HEK293 (cell line): ENCODE measurements around the gene BORCS5.

ENCODE experiments used
- CTCF ChIP-seq: fragments of 450-650 bp; formaldehyde crosslinking; IDR thresholded peaks from 2 replicates; pipeline ENCODE4 v1.5.1; 2016; ENCODE audit warnings: missing biosample characterization, missing genetic modification characterization
- KLF1 ChIP-seq: fragments of 450-650 bp; formaldehyde crosslinking; IDR thresholded peaks from 2 replicates; pipeline ENCODE4 v1.5.1; 2016; ENCODE audit warnings: missing biosample characterization, missing genetic modification characterization
- KLF16 ChIP-seq: fragments of 450-650 bp; formaldehyde crosslinking; IDR thresholded peaks from 2 replicates; pipeline ENCODE4 v1.5.1; 2017; ENCODE audit warnings: missing biosample characterization, missing genetic modification characterization
- SALL2 ChIP-seq: fragments of 450-650 bp; formaldehyde crosslinking; IDR thresholded peaks from 2 replicates; pipeline ENCODE4 v1.5.0; 2017; ENCODE audit warnings: missing biosample characterization, mild to moderate bottlenecking, missing genetic modification characterization, borderline replicate concordance
- WT1 ChIP-seq: fragments of 450-650 bp; formaldehyde crosslinking; IDR thresholded peaks from 2 replicates; pipeline ENCODE4 v1.5.1; 2016; ENCODE audit warnings: missing biosample characterization, missing genetic modification characterization
- ZBTB17 ChIP-seq: fragments of 450-650 bp; formaldehyde crosslinking; IDR thresholded peaks from 2 replicates; pipeline ENCODE4 v1.5.1; 2016; ENCODE audit warnings: missing biosample characterization, missing genetic modification characterization
- ZBTB8A ChIP-seq: fragments of 450-650 bp; formaldehyde crosslinking; IDR thresholded peaks from 2 replicates; pipeline ENCODE4 v1.5.1; 2016; ENCODE audit warnings: missing biosample characterization, missing genetic modification characterization
- ZNF169 ChIP-seq: fragments of 450-650 bp; formaldehyde crosslinking; IDR thresholded peaks from 2 replicates; pipeline ENCODE4 v1.5.1; 2016; ENCODE audit warnings: missing biosample characterization, missing genetic modification characterization
- ZNF174 ChIP-seq: fragments of 450-650 bp; formaldehyde crosslinking; IDR thresholded peaks from 2 replicates; pipeline ENCODE4 v1.5.0; 2017; ENCODE audit warnings: missing biosample characterization, mild to moderate bottlenecking, missing genetic modification characterization
- ZNF2 ChIP-seq: fragments of 450-650 bp; formaldehyde crosslinking; IDR thresholded peaks from 2 replicates; pipeline ENCODE4 v1.5.1; 2016; ENCODE audit warnings: missing biosample characterization, missing genetic modification characterization
- ZNF214 ChIP-seq: fragments of 450-650 bp; formaldehyde crosslinking; IDR thresholded peaks from 2 replicates; pipeline ENCODE4 v1.5.1; 2017; ENCODE audit warnings: missing biosample characterization, mild to moderate bottlenecking, missing genetic modification characterization, borderline replicate concordance
- ZNF221 ChIP-seq: fragments of 450-650 bp; formaldehyde crosslinking; IDR thresholded peaks from 2 replicates; pipeline ENCODE4 v1.5.1; 2017; ENCODE audit warnings: missing biosample characterization, missing genetic modification characterization, borderline replicate concordance
- ZNF23 ChIP-seq: fragments of 450-650 bp; formaldehyde crosslinking; IDR thresholded peaks from 2 replicates; pipeline ENCODE4 v1.5.1; 2016; ENCODE audit warnings: missing biosample characterization, missing genetic modification characterization, borderline replicate concordance
- ZNF239 ChIP-seq: fragments of 450-650 bp; formaldehyde crosslinking; IDR thresholded peaks from 2 replicates; pipeline ENCODE4 v1.5.1; 2016; ENCODE audit warnings: missing biosample characterization, missing genetic modification characterization
- ZNF404 ChIP-seq: fragments of 450-650 bp; formaldehyde crosslinking; IDR thresholded peaks from 2 replicates; pipeline ENCODE4 v1.5.1; 2017; ENCODE audit warnings: missing biosample characterization, missing genetic modification characterization
- ZNF624 ChIP-seq: fragments of 450-650 bp; formaldehyde crosslinking; IDR thresholded peaks from 2 replicates; pipeline ENCODE4 v1.5.1; 2017; ENCODE audit warnings: missing biosample characterization, missing genetic modification characterization
- ZNF670 ChIP-seq: fragments of 450-650 bp; formaldehyde crosslinking; IDR thresholded peaks from 2 replicates; pipeline ENCODE4 v1.5.1; 2016; ENCODE audit warnings: missing biosample characterization, missing genetic modification characterization, low read depth
- ZNF768 ChIP-seq: fragments of 450-650 bp; formaldehyde crosslinking; IDR thresholded peaks from 2 replicates; pipeline ENCODE4 v1.5.1; 2018; ENCODE audit warnings: missing biosample characterization, mild to moderate bottlenecking, missing genetic modification characterization
- ZNF777 ChIP-seq: fragments of 450-650 bp; formaldehyde crosslinking; IDR thresholded peaks from 2 replicates; pipeline ENCODE4 v1.5.1; 2017; ENCODE audit warnings: missing biosample characterization, missing genetic modification characterization, borderline replicate concordance
- ZNF785 ChIP-seq: fragments of 450-650 bp; formaldehyde crosslinking; IDR thresholded peaks from 2 replicates; pipeline ENCODE4 v1.5.1; 2016; ENCODE audit warnings: missing biosample characterization, missing genetic modification characterization
- TF ChIP-seq, protein P1 (sequence below): fragments of 450-650 bp; formaldehyde crosslinking; IDR thresholded peaks from 2 replicates; pipeline ENCODE4 v1.5.1; 2016; ENCODE audit warnings: missing biosample characterization, missing genetic modification characterization
- TF ChIP-seq, protein P2 (sequence below): fragments of 450-650 bp; formaldehyde crosslinking; IDR thresholded peaks from 2 replicates; pipeline ENCODE4 v1.5.1; 2016; ENCODE audit warnings: missing biosample characterization, missing genetic modification characterization
- TF ChIP-seq, protein P3 (sequence below): fragments of 450-650 bp; formaldehyde crosslinking; IDR thresholded peaks from 2 replicates; pipeline ENCODE4 v1.5.1; 2016; ENCODE audit warnings: missing biosample characterization, missing genetic modification characterization
- TF ChIP-seq, protein P4 (sequence below): fragments of 450-650 bp; formaldehyde crosslinking; IDR thresholded peaks from 2 replicates; pipeline ENCODE4 v1.5.1; 2016; ENCODE audit warnings: missing biosample characterization, missing genetic modification characterization
- TF ChIP-seq, protein P5 (sequence below): fragments of 450-650 bp; formaldehyde crosslinking; IDR thresholded peaks from 2 replicates; pipeline ENCODE4 v1.5.1; 2016; ENCODE audit warnings: missing biosample characterization, missing genetic modification characterization

The BORCS5 gene

DNA sequence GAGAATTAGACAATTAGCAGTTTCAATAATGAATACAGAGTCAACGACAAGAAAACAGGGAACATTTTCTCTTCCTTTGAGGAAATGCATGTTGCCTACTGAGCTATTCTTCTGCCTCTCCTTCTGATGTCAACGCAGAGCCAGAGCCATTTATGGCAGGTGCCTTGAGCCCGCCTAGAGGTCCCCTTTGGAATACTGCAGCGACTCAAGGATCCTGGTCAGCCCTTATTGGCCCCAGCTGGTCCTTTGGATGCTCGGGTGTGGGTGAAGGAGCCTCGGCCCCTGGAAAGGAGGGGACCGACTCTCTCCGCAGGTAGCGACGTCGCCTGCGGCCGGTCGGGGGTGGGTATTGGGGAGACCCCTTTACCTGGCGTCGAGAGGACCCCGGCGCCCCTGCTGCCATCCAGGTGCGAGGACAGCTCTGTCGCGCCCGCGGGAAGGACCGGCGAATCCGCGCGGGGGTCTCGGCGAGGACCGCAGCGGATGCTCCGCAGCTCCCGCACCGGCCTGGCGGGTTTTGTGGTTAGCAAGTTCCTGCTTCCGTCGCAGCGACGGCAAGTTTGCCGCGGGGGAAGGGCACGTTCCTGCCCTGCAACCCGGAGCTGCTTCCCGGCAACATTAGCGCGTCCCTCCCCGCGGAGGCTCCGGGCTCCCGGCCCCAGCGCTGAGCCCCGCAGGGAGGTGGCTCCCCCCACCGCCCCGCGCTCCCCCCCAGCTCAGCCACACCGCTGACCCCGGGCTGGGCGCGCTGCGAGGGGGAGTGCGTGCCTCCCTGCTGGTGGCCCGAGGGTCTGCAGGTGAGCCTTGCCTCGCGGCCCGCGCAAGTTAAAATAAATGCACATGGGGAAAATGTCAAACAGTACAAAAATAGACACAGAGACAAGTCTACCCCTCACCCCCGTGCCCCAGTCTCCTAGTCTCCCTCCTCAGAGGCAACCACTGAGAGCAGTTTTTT, 6.9 kb upstream of the BORCS5 start, which contains the start of gene MANSC1 (continued):
- TF ChIP-seq, protein P1, sequence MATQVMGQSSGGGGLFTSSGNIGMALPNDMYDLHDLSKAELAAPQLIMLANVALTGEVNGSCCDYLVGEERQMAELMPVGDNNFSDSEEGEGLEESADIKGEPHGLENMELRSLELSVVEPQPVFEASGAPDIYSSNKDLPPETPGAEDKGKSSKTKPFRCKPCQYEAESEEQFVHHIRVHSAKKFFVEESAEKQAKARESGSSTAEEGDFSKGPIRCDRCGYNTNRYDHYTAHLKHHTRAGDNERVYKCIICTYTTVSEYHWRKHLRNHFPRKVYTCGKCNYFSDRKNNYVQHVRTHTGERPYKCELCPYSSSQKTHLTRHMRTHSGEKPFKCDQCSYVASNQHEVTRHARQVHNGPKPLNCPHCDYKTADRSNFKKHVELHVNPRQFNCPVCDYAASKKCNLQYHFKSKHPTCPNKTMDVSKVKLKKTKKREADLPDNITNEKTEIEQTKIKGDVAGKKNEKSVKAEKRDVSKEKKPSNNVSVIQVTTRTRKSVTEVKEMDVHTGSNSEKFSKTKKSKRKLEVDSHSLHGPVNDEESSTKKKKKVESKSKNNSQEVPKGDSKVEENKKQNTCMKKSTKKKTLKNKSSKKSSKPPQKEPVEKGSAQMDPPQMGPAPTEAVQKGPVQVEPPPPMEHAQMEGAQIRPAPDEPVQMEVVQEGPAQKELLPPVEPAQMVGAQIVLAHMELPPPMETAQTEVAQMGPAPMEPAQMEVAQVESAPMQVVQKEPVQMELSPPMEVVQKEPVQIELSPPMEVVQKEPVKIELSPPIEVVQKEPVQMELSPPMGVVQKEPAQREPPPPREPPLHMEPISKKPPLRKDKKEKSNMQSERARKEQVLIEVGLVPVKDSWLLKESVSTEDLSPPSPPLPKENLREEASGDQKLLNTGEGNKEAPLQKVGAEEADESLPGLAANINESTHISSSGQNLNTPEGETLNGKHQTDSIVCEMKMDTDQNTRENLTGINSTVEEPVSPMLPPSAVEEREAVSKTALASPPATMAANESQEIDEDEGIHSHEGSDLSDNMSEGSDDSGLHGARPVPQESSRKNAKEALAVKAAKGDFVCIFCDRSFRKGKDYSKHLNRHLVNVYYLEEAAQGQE (tag by site-specific recombination) = no peak
- TF ChIP-seq, protein P2, sequence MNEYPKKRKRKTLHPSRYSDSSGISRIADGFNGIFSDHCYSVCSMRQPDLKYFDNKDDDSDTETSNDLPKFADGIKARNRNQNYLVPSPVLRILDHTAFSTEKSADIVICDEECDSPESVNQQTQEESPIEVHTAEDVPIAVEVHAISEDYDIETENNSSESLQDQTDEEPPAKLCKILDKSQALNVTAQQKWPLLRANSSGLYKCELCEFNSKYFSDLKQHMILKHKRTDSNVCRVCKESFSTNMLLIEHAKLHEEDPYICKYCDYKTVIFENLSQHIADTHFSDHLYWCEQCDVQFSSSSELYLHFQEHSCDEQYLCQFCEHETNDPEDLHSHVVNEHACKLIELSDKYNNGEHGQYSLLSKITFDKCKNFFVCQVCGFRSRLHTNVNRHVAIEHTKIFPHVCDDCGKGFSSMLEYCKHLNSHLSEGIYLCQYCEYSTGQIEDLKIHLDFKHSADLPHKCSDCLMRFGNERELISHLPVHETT (tag by site-specific recombination) = no peak
- 0 out of 2 replicates have a peak, but pooled peaks have one; percentile 30 for TF ChIP-seq KLF1 (tag by site-specific recombination)
- no peak for TF ChIP-seq ZNF221 (tag by site-specific recombination)
- TF ChIP-seq ZNF169 (tag by site-specific recombination) = no peak
- TF ChIP-seq KLF16 (tag by site-specific recombination) = peak; percentile 86; the same call in 1 of the 2 replicates
- no peak for TF ChIP-seq ZNF214 (tag by site-specific recombination)
- TF ChIP-seq ZBTB17 = peak; percentile 73
- no peak; the same call in 1 of the 2 replicates for TF ChIP-seq ZNF2 (tag by site-specific recombination)
- TF ChIP-seq ZNF174 (tag by site-specific recombination) = no peak
- no peak for TF ChIP-seq ZNF239
- peak; percentile 57 for TF ChIP-seq ZBTB8A (tag by site-specific recombination)
- TF ChIP-seq WT1 (tag by site-specific recombination) = no peak; the same call in 1 of the 2 replicates
- TF ChIP-seq ZNF777 (tag by site-specific recombination) = peak; percentile 87
- TF ChIP-seq ZNF785 (tag by site-specific recombination) = no peak
- no peak for TF ChIP-seq ZNF768 (tag by site-specific recombination)
- peak; percentile 70 for TF ChIP-seq CTCF (tag by site-specific recombination)
- no peak for TF ChIP-seq ZNF404 (tag by site-specific recombination)
- no peak for TF ChIP-seq SALL2 (tag by site-specific recombination)
- TF ChIP-seq, protein P3, sequence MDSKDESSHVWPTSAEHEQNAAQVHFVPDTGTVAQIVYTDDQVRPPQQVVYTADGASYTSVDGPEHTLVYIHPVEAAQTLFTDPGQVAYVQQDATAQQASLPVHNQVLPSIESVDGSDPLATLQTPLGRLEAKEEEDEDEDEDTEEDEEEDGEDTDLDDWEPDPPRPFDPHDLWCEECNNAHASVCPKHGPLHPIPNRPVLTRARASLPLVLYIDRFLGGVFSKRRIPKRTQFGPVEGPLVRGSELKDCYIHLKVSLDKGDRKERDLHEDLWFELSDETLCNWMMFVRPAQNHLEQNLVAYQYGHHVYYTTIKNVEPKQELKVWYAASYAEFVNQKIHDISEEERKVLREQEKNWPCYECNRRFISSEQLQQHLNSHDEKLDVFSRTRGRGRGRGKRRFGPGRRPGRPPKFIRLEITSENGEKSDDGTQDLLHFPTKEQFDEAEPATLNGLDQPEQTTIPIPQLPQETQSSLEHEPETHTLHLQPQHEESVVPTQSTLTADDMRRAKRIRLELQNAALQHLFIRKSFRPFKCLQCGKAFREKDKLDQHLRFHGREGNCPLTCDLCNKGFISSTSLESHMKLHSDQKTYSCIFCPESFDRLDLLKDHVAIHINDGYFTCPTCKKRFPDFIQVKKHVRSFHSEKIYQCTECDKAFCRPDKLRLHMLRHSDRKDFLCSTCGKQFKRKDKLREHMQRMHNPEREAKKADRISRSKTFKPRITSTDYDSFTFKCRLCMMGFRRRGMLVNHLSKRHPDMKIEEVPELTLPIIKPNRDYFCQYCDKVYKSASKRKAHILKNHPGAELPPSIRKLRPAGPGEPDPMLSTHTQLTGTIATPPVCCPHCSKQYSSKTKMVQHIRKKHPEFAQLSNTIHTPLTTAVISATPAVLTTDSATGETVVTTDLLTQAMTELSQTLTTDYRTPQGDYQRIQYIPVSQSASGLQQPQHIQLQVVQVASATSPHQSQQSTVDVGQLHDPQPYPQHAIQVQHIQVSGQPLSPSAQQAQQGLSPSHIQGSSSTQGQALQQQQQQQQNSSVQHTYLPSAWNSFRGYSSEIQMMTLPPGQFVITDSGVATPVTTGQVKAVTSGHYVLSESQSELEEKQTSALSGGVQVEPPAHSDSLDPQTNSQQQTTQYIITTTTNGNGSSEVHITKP (tag by site-specific recombination) = peak; percentile 82
- TF ChIP-seq ZNF23 (tag by site-specific recombination) = no peak
- no peak for TF ChIP-seq ZNF670 (tag by site-specific recombination)
- TF ChIP-seq ZNF624 = no peak
- TF ChIP-seq, protein P4, sequence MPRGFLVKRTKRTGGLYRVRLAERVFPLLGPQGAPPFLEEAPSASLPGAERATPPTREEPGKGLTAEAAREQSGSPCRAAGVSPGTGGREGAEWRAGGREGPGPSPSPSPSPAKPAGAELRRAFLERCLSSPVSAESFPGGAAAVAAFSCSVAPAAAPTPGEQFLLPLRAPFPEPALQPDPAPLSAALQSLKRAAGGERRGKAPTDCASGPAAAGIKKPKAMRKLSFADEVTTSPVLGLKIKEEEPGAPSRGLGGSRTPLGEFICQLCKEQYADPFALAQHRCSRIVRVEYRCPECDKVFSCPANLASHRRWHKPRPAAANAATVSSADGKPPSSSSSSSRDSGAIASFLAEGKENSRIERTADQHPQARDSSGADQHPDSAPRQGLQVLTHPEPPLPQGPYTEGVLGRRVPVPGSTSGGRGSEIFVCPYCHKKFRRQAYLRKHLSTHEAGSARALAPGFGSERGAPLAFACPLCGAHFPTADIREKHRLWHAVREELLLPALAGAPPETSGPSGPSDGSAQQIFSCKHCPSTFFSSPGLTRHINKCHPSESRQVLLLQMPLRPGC (tag by site-specific recombination) = peak; percentile 25; the same call in 1 of the 2 replicates
- TF ChIP-seq, protein P5, sequence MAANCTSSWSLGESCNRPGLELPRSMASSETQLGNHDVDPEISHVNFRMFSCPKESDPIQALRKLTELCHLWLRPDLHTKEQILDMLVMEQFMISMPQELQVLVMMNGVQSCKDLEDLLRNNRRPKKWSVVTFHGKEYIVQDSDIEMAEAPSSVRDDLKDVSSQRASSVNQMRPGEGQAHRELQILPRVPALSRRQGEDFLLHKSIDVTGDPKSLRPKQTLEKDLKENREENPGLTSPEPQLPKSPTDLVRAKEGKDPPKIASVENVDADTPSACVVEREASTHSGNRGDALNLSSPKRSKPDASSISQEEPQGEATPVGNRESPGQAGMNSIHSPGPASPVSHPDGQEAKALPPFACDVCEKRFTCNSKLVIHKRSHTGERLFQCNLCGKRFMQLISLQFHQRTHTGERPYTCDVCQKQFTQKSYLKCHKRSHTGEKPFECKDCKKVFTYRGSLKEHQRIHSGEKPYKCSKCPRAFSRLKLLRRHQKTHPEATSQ (tag by site-specific recombination) = peak; percentile 88
